ENCODE data around the gene KIF22. TPM values are rescaled to one million over a fixed set of nuclear protein-coding genes. Genes with fewer than 3 reads are reported as not detected.

KIF22 gene
- total and polyA plus RNA-seq, 10 donors = 26.6 to 59.2 (median 39.0) TPM

- DNase-seq = no peak
- Histone ChIP-seq H3K27me3 (replicated peaks in 1 of 7) (no peaks in the 10 kb centered on the region), H3K4me1 (peaks cover 0 to 14% (median 6%) of the 10 kb centered on the region in 6 donors), H3K4me3 (no peak overlapping the region), H3K36me3 (peaks cover 0 to 100% (median 69%) of the 10 kb centered on the region in 6 donors), H3K9me3 (no peaks in the 10 kb centered on the region), H3K27ac (no peak overlapping the region)
- intact Hi-C loops (cut with DNase I; ENCODE audit: low total_unique reads) = no loop called here
- TF ChIP-seq POLR2AphosphoS5 (IDR thresholded peaks at IDR 0.05) (peak in 1 of 3 donors; percentile 4), CTCF (IDR thresholded peaks at IDR 0.05 in 8 of 11, conservative IDR thresholded peaks at IDR 0.05 in 3 of 11) (no peak), POLR2A (IDR thresholded peaks at IDR 0.05) (no peak)
- WGBS, 5 donors = 95 to 97% (median 96%) methylated on average over 18 of the region's 18 CpGs
Measured at GRCh38 chr16:29845656-29846055, 55.1 kb downstream of the KIF22 start.

DNA sequence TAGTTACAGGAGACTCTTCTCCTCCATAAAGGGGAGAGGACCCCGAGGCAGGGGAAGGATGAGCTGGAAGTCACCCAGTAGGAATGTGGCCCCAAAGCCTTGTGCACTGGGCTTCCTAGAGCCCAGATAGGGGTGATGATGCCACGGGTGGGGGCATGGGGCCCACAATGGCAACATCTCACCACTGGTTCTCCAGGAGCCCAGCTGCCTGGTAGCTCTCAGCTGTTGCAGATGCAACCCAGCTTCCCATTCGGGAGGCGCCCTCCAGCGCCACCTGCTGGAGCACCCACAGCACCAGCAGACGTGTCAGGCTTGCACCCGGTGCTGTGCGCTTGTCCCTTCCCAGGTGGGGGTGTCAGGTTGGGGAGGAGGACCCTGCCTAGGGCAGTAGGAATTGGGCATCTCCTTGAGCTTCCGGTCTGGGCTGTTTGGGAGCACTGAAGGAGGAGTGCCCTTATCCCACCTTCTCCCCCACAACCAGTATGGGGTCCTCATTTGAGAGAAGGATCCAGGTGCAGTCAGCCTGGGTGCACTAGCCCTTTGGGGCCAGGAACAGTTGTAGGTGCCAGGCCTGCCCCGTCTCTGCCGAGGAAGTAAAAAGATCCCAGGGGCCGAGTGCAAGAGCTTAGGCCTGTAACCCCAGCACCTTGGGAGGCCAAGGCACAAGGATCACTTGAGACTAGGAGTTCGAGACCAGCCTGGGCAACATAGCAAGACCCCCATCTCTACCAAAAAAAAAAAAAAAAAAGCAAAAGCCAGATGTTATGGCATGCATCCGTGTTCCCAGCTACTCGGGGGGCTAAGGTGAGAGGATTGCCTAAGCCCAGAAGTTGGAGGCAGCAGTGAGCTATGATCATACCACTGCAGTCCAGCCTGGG lies 58.1 kb downstream of the KIF22 start:
- 44 to 83% (median 49%) methylated on average over 7 to 15 of the region's 15 CpGs for WGBS, 5 donors
- H3K27me3 ChIP-seq (replicated peaks in 1 of 7) = no peaks in the 10 kb centered on the region
- H3K27ac ChIP-seq = peak overlapping the region in 3 of 8 donors; percentile 15 to 30 (median 28)
- H3K36me3 ChIP-seq = peaks cover 0 to 74% (median 43%) of the 10 kb centered on the region in 6 donors
- H3K4me3 ChIP-seq = no peak overlapping the region
- no peaks in the 10 kb centered on the region for H3K9me3 ChIP-seq
- H3K4me1 ChIP-seq = peaks cover 0 to 22% (median 12%) of the 10 kb centered on the region in 6 donors
- no peak for TF ChIP-seq POLR2A (IDR thresholded peaks at IDR 0.05)
- peak; percentile 70 to 83 (median 72) for TF ChIP-seq POLR2AphosphoS5 (IDR thresholded peaks at IDR 0.05)
- TF ChIP-seq CTCF (IDR thresholded peaks at IDR 0.05 in 8 of 11, conservative IDR thresholded peaks at IDR 0.05 in 3 of 11) = peak; percentile 66 to 92 (median 84)
- intact Hi-C loops (cut with DNase I; ENCODE audit: low total_unique reads) = no loop called here
- DNase-seq = peak; percentile 96

DNA sequence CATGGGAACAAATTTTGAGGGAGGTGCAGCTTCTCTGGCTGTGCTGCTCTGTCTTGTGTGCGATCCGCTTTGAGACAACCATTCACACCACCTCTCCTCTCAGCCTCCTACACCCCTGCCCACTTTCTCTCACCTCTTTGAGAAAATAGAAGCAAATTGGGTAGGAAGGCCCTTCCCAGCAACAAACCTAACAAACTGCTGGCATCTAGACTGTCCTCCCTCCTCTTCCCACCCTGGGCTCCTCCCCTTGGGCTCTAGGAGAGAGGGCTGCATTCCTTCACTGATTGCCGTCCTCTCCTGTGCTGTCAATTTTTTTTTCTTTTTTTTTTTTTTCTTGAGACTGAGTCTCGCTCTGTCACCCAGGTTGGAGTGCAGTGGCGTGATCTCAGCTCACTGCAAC lies 59.0 kb downstream of the KIF22 start:
- Histone ChIP-seq H3K4me3 (no peak overlapping the region), H3K4me1 (peaks cover 0 to 22% (median 12%) of the 10 kb centered on the region in 6 donors), H3K36me3 (peaks cover 0 to 65% (median 35%) of the 10 kb centered on the region in 6 donors), H3K27ac (peak overlapping the region in 2 of 8 donors; percentile 18 to 33), H3K27me3 (replicated peaks in 1 of 7) (no peaks in the 10 kb centered on the region), H3K9me3 (no peaks in the 10 kb centered on the region)
- DNase-seq = no peak
- TF ChIP-seq POLR2AphosphoS5 (IDR thresholded peaks at IDR 0.05) (no peak), CTCF (IDR thresholded peaks at IDR 0.05 in 8 of 11, conservative IDR thresholded peaks at IDR 0.05 in 3 of 11) (no peak), POLR2A (IDR thresholded peaks at IDR 0.05) (no peak)
- 80 to 89% (median 88%) methylated on average over 5 of the region's 5 CpGs for whole genome bisulfite sequencing, 5 donors
- intact Hi-C loops (cut with DNase I; ENCODE audit: low total_unique reads) = no loop called here

DNA sequence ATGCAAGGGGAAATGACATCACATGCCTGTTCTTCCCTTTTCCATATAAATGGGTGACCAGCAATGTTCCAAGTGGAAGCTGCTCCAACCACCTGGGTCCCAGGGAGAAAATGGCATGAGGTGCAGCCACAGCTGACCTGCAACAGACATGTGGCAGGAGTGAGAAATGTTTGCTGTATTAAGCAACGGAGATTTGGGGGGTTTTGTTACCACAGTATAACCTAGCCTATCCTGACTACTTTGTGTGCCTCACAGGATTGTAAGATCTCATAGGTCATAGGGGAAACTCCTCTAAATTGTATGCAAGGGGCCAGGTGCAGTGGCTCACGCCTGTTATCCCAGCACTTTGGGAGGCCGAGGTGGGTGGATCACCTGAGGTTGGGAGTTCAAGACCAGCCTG lies 60.4 kb downstream of the KIF22 start:
- no peak for TF ChIP-seq POLR2A (IDR thresholded peaks at IDR 0.05)
- peak in 1 of 3 donors; percentile 27 for TF ChIP-seq POLR2AphosphoS5 (IDR thresholded peaks at IDR 0.05)
- 86 to 98% (median 90%) methylated on average over 3 of the region's 3 CpGs for whole genome bisulfite sequencing, 5 donors
- H3K9me3 ChIP-seq = no peaks in the 10 kb centered on the region
- DNase-seq = no peak
- no peak overlapping the region for H3K4me3 ChIP-seq
- peaks cover 0 to 50% (median 20%) of the 10 kb centered on the region in 6 donors for H3K36me3 ChIP-seq
- no peaks in the 10 kb centered on the region for H3K27me3 ChIP-seq (replicated peaks in 1 of 7)
- intact Hi-C loops (cut with DNase I; ENCODE audit: low total_unique reads) = no loop called here
- H3K27ac ChIP-seq = no peak overlapping the region
- peaks cover 0 to 22% (median 12%) of the 10 kb centered on the region in 6 donors for H3K4me1 ChIP-seq

Data from spleen (tissue), 11 donors.